Right cardiac atrium (tissue), 5 donors: ENCODE data around the gene DEDD2. TPM values are rescaled to one million over a fixed set of nuclear protein-coding genes. Genes with fewer than 3 reads are reported as not detected.

Experiments used
- ATAC-seq, 2 donors: fragments of 200-7000 bp; cut with Tn5 transposase; one replicate each; pipeline versions ENCODE4 v1.8.0 to v1.9.1; 2020; ENCODE audit warnings: moderate library complexity in 2 of 2, mild to moderate bottlenecking in 1 of 2
- DNase-seq, 3 donors: peaks; one replicate each; pipeline ENCODE4 v3.0.0-alpha.2; 2020
- H3K27ac ChIP-seq: one replicate; pipeline ENCODE4 v1.5.1; 2013; ENCODE audit warnings: mild to moderate bottlenecking, low read length, control low read depth, moderate library complexity
- H3K27me3 ChIP-seq: one replicate; pipeline ENCODE4 v1.6.1; 2013; ENCODE audit not compliant: control insufficient read depth, insufficient read depth
- H3K4me1 ChIP-seq: one replicate; pipeline ENCODE4 v1.6.1; 2013; ENCODE audit warnings: low read length; ENCODE audit not compliant: control insufficient read depth, insufficient read depth
- H3K4me3 ChIP-seq: one replicate; pipeline ENCODE4 v1.5.1; 2013; ENCODE audit warnings: low read length, control low read depth
- H3K9me3 ChIP-seq: one replicate; pipeline ENCODE4 v1.6.1; 2013; ENCODE audit warnings: low read length; ENCODE audit not compliant: control insufficient read depth
- WGBS: extraction: QIAGEN DNeasy Blood & Tissue Kit; methylation state at CpG from one replicate; pipeline ENCODE4 v1.1.7; 2013; 5-methylcytosine and 5-hydroxymethylcytosine counted together
- intact Hi-C, 4 donors: fragments of 100-400 bp; cut with DNase I; formaldehyde crosslinking; loops; one replicate each; pipeline versions ENCODE4 v1.11.0 to v1.14.0; 2022 to 2023
- polyA plus RNA-seq: library from polyadenylated mRNA; stranded (reverse); fragments of 200-250 nt; gene quantifications from one replicate; pipeline ENCODE4 v1.2.3, GENCODE V29; 2013
- total RNA-seq, 4 donors: library from RNA; stranded (reverse); fragmentation: NEBNext Ultra II Directional; extraction: Animal tissue kit (Norgen Biotek cat#: 25700); gene quantifications; one replicate each; pipeline ENCODE4 v1.2.1, GENCODE V29; 2021
- donor health status: healthy with polysubstance abuse.
- donor health status: DM: no; HTN: yes; CAD: no.
- donor health status: DM: no; HTN: no; CAD: no.
- donor health status: DM: no; HTN: yes; CAD: no; lungs with severe emphysema.
- donor health status: DM: yes; HTN: yes; CAD: no.

Gene DEDD2
- total and polyA plus RNA-seq, 5 donors, result 14.6 to 21.6 (median 17.9) TPM

GRCh38 chr19:42253245-42254088, 36.0 kb upstream of the DEDD2 start:
- under 1% methylated on average over 70 of the region's 71 CpGs for WGBS
- intact Hi-C loops, result no loop called here
- Histone ChIP-seq H3K27me3 (no peaks in the 10 kb centered on the region), H3K4me3 (peak overlapping the region; percentile 89), H3K27ac (peak overlapping the region; percentile 95), H3K9me3 (no peaks in the 10 kb centered on the region), H3K4me1 (peaks cover 13% of the 10 kb centered on the region)
- ATAC-seq (peak; percentile 6 to 16), DNase-seq (peak; percentile 69 to 89 (median 88))

DNA sequence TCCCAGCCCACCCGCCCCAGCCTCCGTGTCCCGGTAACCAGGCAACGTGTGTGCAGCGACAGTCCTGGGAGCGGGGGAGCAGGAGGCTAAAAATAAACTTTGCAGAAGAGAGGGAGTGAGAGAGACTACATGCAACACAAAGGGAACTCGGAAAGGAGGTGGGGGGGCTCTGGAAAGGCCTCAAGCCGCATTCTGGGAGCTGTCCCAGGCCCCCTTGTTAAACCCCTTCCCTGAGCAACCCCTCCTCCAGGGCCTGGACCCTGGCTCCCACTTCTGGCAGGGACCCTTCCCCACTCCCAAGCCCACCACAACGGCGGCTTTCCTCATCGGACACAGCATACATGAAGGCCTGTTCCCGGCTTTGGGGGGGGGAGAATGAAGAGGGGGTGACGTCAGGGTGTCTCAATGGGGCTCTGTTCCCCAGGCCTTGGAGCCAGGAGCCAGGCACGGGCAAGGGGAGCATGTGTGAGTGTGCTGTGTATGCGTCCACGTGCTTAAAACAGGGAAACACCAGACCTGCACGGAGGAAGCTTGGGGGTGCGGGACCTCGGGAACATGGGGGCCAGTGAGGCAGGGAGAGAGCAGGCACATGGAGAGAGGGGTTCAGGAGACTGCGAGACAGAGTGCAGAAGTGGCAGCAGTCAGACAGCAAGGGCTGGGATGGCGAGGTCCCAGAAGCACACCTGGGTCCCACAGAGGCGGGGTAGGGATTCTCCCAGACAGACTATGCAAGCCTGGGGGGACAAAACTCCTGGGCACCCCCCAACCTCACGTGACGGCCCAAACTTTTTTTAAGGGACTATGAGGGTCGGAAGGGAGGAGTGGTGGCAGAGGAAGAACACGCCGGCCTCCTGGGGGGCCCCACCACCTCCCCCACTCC, 35.1 kb upstream of the DEDD2 start:
- H3K9me3 ChIP-seq, result no peaks in the 10 kb centered on the region
- peak; percentile 69 to 83 (median 78) for DNase-seq
- 2% methylated on average over 27 of the region's 27 CpGs for WGBS
- peaks cover 13% of the 10 kb centered on the region for H3K4me1 ChIP-seq
- intact Hi-C loops, result no loop called here
- H3K27me3 ChIP-seq, result no peaks in the 10 kb centered on the region
- peak overlapping the region; percentile 85 for H3K27ac ChIP-seq
- ATAC-seq, result peak; percentile 0
- peak overlapping the region; percentile 89 for H3K4me3 ChIP-seq

DNA sequence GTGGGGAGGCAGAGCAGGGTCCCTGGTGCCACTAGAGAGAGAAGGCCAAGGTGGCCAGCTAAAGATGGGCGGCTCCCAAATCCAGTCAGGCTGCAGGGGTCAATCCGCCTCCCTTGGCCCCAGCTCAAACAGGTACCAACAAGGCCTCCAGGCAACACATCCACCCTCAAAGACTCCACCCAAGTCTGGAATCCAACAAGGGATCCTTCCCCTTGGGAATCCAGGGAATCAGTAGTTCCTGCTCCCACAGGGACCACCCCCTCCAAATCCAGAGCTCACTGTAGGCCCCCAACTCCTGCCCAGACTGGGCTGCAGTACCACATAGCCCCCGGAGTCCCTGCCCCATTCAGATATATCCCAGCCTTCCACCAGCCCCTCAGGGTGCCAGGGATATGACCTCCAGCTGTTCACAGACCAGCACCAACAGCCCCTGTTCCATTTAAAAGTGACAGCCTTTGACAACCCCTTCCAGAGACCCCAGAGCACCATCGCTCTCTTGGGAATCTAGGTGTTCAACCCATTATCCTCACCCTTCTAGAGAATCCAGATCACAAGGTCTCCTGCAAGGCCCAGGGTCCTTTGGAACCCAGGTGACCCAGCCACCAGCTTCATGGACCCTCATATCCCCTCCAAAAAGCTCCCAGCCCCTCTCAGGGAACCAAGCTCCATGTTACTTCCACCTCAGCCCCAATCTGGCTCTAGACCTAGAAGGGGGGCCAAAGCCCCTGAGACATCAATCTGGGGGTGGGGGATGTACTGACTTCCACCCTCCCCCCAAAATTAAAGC, 34.3 kb upstream of the DEDD2 start:
- 51% methylated on average over 4 of the region's 4 CpGs for WGBS
- H3K27ac ChIP-seq, result peak overlapping the region; percentile 73
- no peaks in the 10 kb centered on the region for H3K9me3 ChIP-seq
- DNase-seq (peak in 1 of 3 donors; percentile 35), ATAC-seq (no peak)
- H3K4me1 ChIP-seq, result peaks cover 13% of the 10 kb centered on the region
- peak overlapping the region; percentile 89 for H3K4me3 ChIP-seq
- intact Hi-C loops, result no loop called here
- H3K27me3 ChIP-seq, result no peaks in the 10 kb centered on the region

- Histone ChIP-seq H3K4me1 (peaks cover 13% of the 10 kb centered on the region), H3K4me3 (peak overlapping the region; percentile 10), H3K9me3 (no peaks in the 10 kb centered on the region), H3K27ac (peak overlapping the region; percentile 75), H3K27me3 (no peaks in the 10 kb centered on the region)
- 5% methylated on average over 19 of the region's 19 CpGs for WGBS
- intact Hi-C loops, result no loop called here
- peak; percentile 69 to 83 (median 82) for DNase-seq
- no peak for ATAC-seq
Measured at GRCh38 chr19:42250666-42251531, 33.4 kb upstream of the DEDD2 start.

DNA sequence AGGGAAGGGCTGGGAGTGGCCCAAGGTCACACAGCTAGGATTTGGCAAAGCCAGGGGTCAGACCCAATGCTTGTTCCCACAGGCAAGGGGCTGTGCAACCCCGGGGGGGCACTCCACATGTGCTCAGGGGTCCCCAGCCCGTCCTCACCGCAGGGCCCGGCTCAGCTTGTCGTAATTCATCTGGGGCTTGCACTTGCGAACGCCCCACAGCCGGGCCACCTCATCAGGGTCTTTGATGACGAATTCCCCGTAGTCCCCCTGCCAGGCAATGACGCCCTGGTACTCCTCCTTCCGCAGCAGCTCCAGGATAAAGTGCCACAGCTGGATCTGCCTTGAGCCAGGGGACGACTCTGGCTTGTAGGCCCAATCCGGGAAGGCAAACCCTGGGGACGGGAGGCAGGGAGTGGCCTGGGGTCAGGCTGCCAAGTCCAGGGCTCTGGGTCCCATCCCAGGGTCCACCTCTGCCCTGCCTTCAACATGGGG, 32.7 kb upstream of the DEDD2 start:
- Histone ChIP-seq H3K9me3 (no peaks in the 10 kb centered on the region), H3K4me3 (no peak overlapping the region), H3K27me3 (no peaks in the 10 kb centered on the region), H3K27ac (peak overlapping the region; percentile 75), H3K4me1 (peaks cover 13% of the 10 kb centered on the region)
- 27% methylated on average over 15 of the region's 15 CpGs for WGBS
- ATAC-seq (peak in 1 of 2 donors; percentile 5), DNase-seq (peak; percentile 80 to 85 (median 84))
- intact Hi-C loops, result no loop called here

- 59% methylated on average over 6 of the region's 6 CpGs for WGBS
Measured at GRCh38 chr19:42249769-42250168, 32.3 kb upstream of the DEDD2 start.

GRCh38 chr19:42249149-42249750, 31.8 kb upstream of the DEDD2 start:
- ATAC-seq, result no peak
- no peaks in the 10 kb centered on the region for H3K9me3 ChIP-seq
- H3K4me1 ChIP-seq, result peaks cover 18% of the 10 kb centered on the region
- peak in 1 of 3 donors; percentile 73 for DNase-seq
- intact Hi-C loops, result loop anchor here (5.0 kb wide), 2 partner anchors 33 to 48 kb away; no protein-coding TSS in a partner anchor
- H3K27ac ChIP-seq, result no peak overlapping the region
- H3K4me3 ChIP-seq, result no peak overlapping the region
- WGBS, result 77% methylated on average over 36 of the region's 36 CpGs
- no peaks in the 10 kb centered on the region for H3K27me3 ChIP-seq

More at GRCh38 chr19:42249769-42250168, 32.3 kb upstream of the DEDD2 start:
- Histone ChIP-seq H3K4me3 (no peak overlapping the region), H3K27me3 (no peaks in the 10 kb centered on the region), H3K27ac (peak overlapping the region; percentile 75), H3K9me3 (no peaks in the 10 kb centered on the region), H3K4me1 (peaks cover 18% of the 10 kb centered on the region)
- intact Hi-C loops, result loop anchor here (5.0 kb wide), 2 partner anchors 33 to 48 kb away; no protein-coding TSS in a partner anchor
- DNase-seq (no peak), ATAC-seq (no peak)

GRCh38 chr19:42248270-42249148, 31.0 kb upstream of the DEDD2 start:
- Histone ChIP-seq H3K4me3 (no peak overlapping the region), H3K9me3 (no peaks in the 10 kb centered on the region), H3K27ac (no peak overlapping the region), H3K4me1 (peaks cover 18% of the 10 kb centered on the region), H3K27me3 (no peaks in the 10 kb centered on the region)
- DNase-seq (no peak), ATAC-seq (no peak)
- intact Hi-C loops, result loop anchor here (5.0 kb wide), 2 partner anchors 34 to 49 kb away; no protein-coding TSS in a partner anchor
- 82% methylated on average over 41 of the region's 41 CpGs for WGBS
